GM08714 (cell line): ENCODE measurements around the gene CACNA1C.

Experiments
- H3K4me3 ChIP-seq: fragments of 200-500 bp; sonication (Bioruptor generic); 2 replicates; pipeline ENCODE4 v1.5.1; 2014; ENCODE audit warnings: mild to moderate bottlenecking, low read length, inconsistent platforms
- ZNF274 ChIP-seq: IDR thresholded peaks from 2 replicates; pipeline ENCODE4 v1.6.1; 2012; ENCODE audit warnings: mild to moderate bottlenecking, low read depth, low read length

CACNA1C gene

DNA sequence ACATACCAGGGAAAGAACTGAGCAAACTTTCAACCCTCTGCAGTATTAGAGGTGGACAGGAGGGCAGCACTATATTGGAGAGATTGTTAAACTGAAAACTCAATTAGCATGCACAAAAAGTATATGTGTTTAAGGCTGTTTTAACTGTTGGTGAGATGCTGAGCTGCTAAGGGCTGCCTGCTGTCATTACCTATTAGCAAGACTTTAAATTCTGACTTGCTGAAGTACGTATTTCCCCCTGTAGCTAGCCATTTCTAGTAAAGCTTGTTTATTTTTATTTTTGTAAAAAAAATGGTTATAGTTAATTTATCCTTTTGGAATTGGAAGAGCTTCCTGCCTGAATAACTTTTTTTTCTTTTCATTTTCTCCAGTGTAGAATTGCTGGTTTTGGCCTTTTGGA, 92.2 kb downstream of the CACNA1C start:
- no peak overlapping the region for H3K4me3 ChIP-seq
- no peak for TF ChIP-seq ZNF274

DNA sequence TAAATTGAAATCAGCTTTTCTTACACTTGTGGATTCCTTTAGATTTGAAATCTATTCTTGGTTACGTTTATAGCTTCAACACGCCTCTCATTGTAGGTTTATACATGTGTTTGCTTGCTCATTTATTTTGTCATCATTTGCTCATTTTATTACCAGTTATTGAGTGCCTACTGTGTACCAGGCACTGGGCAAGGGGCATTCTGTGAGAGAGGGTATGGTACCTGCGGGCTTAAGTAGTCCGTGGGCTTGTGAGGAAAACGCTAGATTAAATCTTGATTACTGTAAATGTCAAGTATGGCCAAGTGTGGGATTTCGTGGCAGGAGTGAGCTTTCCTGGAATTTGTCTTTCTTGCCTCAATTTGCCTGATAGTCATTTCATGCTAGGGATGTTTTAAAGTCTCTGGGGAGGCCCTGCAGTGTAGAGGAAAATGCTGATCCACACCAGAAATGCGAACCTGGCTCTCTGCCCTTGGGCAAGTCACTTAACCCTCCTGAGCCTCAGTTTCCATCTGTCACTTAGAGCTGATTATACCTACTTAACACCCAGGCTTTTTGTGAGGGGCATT, 92.7 kb downstream of the CACNA1C start:
- no peak for TF ChIP-seq ZNF274
- H3K4me3 ChIP-seq: no peak overlapping the region

DNA sequence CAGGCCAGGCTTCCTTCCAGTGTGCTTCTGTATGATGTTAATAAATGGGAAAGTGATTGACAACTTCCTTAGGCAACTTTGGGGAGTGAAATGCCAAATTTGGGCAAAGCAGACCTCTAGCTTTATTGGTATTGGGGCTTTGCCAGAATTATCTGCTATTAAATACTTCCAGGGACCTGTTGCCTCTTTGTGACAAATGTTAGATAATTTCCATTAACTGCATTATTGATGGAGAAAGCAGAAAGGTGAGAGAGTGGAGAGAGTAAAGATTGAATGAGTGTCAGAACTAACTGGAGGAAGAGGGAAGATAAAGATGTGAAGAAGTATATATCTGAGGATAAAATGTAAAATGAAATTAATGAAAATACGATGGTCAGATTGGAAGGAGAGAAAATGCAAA, 94.5 kb downstream of the CACNA1C start:
- TF ChIP-seq ZNF274: no peak
- no peak overlapping the region for H3K4me3 ChIP-seq

DNA sequence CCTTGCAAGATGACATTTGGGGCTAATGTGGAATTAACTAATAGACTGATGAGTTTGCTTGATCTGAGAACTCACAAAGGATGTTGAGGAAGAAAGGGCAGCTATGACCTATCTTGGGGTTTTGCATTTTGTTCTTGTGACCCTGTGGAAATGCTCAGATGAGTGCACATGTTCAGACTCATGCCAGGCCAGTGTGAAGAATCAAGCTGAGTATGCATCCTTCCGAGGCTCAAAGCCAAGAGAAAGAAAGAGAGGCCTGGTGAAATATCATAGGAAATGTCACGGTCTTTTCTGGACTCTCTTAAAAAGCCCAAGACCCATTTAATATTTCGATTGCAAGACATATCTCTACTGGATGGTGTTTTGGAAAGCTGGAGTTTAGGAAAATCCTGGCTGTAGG, 96.3 kb downstream of the CACNA1C start:
- no peak for TF ChIP-seq ZNF274
- no peak overlapping the region for H3K4me3 ChIP-seq

DNA sequence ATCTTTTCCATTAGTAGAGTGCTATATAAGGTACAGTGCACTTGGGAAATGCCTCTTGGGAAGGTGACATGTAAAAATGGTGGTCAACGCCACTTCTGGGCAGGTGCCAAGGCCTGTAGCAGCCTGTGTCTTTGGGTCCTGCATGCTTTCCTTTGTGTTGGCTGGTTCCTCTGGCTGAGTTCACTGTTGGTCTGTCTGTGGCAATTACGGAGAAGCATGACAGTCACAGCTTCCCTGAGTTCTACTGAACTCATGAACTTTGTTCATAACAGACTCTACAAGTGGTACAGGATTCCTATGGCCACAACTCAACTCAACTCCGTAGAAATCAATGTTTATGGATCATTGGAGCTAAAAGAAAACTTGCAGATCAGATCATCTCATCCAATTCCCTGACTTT, 98.0 kb downstream of the CACNA1C start:
- TF ChIP-seq ZNF274: no peak
- no peak overlapping the region for H3K4me3 ChIP-seq

DNA sequence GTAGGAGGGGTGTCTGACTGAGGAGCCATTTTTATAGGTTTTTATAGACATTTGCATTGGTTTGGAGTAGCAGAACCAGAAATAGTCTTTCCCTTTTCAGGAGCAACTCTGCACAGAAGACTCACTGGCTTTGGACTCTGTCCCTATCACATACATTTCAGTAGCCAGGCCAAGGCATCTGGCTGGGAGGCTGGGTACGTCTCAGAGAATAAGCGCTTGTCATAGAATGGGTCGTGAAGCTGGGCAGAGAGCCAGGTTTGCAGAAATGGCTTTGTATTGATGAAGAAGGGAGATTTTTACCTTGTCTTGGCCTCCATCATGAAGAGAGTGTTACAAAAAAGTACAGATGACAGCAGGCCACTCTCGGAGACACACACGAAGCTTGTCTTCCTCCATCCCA, 98.6 kb downstream of the CACNA1C start:
- no peak for TF ChIP-seq ZNF274
- H3K4me3 ChIP-seq: no peak overlapping the region

DNA sequence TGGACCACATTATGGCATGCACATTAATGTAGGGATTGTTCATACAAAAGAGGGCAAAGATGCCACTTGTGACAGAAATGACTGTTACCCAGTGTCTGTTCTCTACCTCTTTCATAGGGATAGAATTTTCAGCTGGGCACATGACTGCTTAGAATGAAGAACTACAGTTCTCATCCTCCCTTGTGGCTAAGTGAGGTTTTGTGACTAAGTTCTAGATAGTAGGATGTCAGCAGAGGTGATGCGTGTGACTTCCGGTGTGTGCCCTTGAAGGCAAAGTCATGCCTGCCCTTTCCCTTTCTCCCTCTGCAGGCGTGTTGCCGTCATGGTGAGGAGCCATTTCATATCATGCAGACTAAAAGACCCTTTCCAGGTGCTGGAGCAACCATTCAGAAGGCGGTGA, 99.3 kb downstream of the CACNA1C start:
- no peak overlapping the region for H3K4me3 ChIP-seq
- no peak for TF ChIP-seq ZNF274

DNA sequence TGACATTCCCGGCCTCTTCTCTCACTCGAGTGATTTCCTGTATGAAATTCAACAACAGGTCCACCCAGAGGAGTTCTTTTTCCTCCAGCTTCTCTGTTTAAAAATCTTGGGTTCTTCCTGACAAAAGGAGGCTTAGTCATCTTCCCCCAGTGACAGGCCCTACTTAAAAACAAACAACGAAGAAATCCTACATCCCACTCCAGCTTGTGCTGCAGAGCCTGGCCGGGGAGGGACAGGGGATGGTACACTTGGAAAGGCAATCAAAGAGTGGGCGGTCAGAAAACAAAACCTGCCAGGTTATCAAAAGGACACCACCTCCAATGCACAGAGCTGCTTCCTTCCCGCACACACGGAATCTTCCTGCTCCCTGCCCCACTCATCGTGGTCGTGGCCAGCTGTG, 101.3 kb downstream of the CACNA1C start:
- no peak overlapping the region for H3K4me3 ChIP-seq
- no peak for TF ChIP-seq ZNF274

DNA sequence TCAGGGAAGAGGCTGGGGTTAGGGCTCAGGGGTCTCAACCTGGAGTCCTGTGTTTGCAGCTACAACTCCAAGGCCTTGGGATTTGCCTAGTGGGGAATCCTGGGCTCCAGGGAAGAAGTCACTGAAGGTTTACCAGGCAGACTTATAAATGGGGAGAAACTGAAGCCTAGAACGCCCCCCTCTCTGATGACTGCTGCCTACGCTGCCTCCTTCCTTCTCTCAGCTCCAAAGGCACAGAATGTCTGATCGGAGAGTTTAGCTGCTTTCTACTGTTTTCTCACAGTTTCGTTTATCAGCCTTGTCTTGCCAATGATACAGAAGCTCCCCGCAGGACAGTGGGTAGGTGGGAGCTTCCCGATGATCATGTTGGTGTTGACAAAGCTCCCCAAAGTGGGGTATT, 101.7 kb downstream of the CACNA1C start:
- TF ChIP-seq ZNF274: no peak
- H3K4me3 ChIP-seq: no peak overlapping the region

DNA sequence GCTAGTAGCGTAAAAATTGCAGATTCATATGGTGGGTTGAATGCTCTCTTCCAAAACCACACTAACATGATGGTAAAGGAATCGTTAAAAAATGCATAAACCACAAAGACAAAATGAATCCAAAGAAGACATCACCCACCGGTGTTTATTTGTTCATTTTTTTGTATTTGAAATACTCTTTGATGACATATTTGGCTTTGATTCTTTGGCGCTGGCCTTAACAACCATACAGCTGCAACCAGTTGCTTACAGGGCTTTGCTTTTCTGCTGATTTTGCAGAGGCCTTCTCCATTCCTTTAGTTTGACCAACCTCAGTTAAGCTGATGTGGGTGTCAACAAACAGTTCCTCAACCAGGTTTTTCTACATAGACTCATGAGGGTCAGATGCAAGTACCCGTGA, 103.5 kb downstream of the CACNA1C start:
- no peak overlapping the region for H3K4me3 ChIP-seq
- no peak for TF ChIP-seq ZNF274

DNA sequence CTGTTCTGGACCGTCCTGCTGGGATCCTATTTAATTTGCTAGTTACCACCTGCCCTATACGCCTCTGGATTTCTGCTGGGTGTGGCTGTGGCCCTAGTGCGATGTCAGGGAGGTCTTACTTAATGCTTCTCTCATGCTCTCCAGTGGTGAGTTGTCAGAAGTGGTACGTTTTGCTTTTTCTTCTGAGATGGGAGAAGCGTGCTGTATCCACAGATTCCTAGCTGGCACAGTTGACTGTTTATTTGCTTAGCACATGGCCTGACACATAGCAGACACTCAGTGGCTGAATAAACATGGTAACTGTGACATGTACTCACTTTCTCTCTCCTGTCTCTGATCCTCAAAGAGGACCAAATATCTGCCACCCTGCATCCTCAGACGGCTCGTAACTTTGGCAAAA, 107.3 kb downstream of the CACNA1C start:
- H3K4me3 ChIP-seq: no peak overlapping the region
- TF ChIP-seq ZNF274: no peak

DNA sequence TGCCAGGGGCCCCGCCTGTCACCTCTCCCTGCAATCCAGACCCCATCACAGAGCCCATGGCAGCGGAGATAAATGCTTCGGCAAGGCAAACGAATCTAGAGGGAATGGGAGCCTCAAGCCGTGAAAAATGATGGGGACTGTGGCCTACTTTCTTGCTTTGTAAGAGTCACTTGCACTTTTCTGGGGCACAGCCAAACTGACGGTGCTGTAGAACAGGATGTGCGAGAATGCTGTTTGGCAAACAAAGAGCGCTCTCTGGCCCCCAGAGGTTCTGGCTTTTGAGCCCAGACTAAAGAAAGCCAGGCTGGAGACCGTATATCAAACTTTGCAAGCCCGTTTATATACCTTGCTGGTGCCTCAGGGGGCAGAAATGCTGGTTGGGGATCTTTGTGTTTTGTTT, 108.7 kb downstream of the CACNA1C start:
- no peak for TF ChIP-seq ZNF274
- no peak overlapping the region for H3K4me3 ChIP-seq

DNA sequence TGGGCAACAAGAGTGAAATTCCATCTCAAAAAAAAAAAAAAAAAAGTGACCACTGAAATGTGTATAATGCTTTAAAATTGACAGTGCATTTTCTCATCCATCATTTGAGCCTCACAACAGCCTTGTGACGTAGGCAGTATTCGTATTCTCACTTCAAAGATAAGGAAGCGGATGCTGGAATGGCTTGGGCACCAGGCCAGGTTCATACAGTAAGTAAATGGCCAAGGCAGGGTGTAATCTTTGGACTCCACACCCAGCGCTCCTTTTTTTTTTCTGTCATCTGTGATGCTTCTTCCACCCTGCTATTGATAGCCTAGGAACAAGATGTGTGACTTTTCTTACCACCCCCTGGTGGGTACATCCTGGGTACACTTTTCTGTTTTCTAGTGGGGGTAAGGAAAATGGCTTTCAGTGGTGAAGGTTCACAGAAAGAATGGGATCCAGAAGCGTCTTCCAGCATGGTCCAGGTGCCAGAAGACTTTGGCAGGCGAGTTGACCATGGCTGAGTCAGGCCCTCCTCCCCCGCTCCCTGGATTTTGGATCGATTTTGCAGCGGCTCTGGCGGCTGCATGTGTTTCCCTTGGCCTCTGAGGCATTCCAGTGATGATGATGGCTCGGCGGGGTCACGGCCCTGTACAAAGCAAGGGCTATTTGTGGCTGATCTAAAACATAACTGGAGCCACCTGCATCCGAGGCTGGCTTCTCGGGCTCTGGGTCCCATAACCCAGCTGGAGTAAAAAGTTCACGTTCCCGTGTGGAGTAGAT, 110.6 kb downstream of the CACNA1C start:
- TF ChIP-seq ZNF274: no peak
- H3K4me3 ChIP-seq: no peak overlapping the region

DNA sequence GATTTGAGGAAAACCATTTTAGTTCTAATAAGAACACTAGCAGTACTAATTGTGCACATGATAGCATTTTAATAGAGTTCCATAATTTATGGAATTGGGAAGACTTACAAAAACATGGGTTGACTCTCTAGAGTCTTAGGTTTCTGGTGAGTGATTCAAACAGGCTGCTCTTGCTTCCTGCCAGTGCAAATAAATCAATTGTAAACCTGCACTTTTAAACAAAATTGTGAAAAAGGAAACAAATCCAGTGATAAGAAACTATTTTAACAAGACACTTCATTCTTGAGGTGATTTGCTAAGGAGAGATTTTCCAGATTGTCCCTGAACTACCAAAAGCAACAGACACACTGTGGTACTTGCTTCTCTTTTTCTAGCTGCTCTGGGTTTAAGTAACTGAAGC, 112.2 kb downstream of the CACNA1C start:
- TF ChIP-seq ZNF274: no peak
- no peak overlapping the region for H3K4me3 ChIP-seq

DNA sequence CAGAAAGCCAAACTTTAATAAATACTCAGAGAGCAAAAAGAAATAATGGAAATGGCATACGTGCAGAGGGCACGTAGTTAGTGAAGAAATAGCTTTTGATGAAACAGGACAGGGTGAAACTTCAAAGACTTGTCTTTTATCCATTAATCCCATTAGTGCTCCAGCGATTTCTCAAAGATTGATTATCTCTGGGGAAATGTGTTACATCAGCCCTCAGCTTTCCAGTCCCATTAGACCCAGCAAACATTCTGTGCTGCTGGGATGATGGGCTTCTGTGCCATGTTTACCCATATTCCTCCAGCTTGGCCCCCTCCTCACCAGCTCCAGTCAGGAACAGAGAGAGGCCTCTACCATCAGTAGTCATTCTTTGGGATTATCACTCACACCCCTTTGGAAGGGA, 113.1 kb downstream of the CACNA1C start:
- TF ChIP-seq ZNF274: no peak
- H3K4me3 ChIP-seq: no peak overlapping the region

DNA sequence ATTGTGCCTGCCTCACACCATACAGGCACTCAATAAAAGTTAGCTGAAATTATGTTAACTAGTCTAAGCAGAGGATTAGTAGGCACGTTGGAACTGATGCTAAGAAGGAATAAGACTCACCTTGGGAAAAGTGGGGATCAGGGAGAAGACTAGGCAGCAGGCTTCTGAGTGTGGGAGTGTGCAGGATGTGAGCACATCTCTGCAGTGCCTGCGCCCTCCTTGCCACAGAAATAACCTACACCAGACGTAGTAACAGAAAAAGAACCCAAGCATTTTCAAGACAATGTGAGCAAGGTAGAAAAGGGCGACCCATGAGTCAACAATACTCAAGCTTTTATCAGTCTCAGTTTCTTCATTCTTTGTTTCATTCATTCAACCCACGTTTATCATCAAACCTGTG, 113.9 kb downstream of the CACNA1C start:
- no peak for TF ChIP-seq ZNF274
- no peak overlapping the region for H3K4me3 ChIP-seq
